ENCODE measurements around the gene BABAM2. TPM values are rescaled to one million over a fixed set of nuclear protein-coding genes. Genes with fewer than 3 reads are reported as not detected.
A peak's percentile ranks its signal among the peaks of the same experiment; 100 is the strongest.

Gene BABAM2
- total RNA-seq, 1 experiment from 2014 or later, result 46.1 TPM

DNA sequence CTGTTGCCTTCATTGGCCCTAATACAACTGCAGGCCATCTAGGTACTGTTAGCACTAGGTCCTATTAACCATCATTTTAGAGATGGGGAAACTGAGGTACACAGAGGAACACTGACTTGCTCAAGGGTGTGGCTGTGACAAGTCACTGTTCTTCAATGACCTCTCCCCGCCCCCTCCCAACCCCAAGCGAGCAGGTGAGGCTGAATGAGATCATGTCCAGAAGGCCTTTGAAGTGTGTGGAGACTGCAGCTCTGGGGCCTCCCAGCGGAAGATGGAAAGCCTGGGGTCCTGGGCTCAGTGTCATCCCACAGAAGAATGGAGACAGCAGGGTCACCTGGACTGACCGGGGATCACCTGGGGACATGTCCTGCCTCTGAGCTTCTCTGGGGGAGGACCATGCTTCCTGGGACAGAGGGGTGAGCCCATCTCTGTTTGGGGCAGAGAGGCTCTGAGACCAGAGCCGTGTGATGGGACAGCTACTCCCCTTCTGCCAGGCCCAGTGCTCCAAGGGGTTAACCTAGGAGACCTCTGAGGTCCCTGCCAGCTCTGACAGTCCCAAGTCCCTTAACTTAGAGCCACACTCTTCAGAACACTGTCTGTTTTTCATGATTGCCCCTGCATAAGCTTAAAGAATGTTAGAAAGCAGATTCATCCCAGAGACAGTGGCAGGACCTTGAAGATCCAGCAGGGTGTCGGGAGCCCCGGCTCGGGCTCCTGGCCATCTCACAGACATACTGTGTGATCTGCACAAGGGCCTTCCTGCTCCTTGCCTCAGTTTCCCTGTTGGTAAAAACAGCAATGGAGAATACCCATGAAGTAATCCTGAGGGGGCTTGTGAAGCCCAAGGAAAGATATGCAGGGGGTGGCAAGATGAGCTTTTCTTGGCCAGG is 485.5 kb downstream of the BABAM2 start:
- no peak overlapping the region for H3K4me2 ChIP-seq
- BruUV-seq (replicated peaks), result no TSS peak
- no peak overlapping the region for H3K27ac ChIP-seq
- no peaks in the 10 kb centered on the region for H4K20me1 ChIP-seq (ENCODE audit: insufficient read depth)
- no peaks in the 10 kb centered on the region for H3K9me3 ChIP-seq (ENCODE audit: insufficient read depth, low read depth)
- H3K79me2 ChIP-seq (ENCODE audit: low read depth), result no peaks in the 10 kb centered on the region
- DNase-seq, result no peak
- intact Hi-C loops (cut with micrococcal nuclease; ENCODE audit: unreplicated experiment), result no loop called here
- peaks cover 29% of the 10 kb centered on the region for H3K4me1 ChIP-seq (replicated peaks; ENCODE audit: insufficient read depth)
- CTCF ChIA-PET, result no interaction called here
- H2AFZ ChIP-seq, result no peak overlapping the region
- H3K27me3 ChIP-seq (ENCODE audit: insufficient read depth, low read depth), result no peaks in the 10 kb centered on the region
- no peaks in the 10 kb centered on the region for H3K36me3 ChIP-seq (ENCODE audit: low read depth)
- TF ChIP-seq, protein P1, sequence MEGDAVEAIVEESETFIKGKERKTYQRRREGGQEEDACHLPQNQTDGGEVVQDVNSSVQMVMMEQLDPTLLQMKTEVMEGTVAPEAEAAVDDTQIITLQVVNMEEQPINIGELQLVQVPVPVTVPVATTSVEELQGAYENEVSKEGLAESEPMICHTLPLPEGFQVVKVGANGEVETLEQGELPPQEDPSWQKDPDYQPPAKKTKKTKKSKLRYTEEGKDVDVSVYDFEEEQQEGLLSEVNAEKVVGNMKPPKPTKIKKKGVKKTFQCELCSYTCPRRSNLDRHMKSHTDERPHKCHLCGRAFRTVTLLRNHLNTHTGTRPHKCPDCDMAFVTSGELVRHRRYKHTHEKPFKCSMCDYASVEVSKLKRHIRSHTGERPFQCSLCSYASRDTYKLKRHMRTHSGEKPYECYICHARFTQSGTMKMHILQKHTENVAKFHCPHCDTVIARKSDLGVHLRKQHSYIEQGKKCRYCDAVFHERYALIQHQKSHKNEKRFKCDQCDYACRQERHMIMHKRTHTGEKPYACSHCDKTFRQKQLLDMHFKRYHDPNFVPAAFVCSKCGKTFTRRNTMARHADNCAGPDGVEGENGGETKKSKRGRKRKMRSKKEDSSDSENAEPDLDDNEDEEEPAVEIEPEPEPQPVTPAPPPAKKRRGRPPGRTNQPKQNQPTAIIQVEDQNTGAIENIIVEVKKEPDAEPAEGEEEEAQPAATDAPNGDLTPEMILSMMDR (conservative IDR thresholded peaks at IDR 0.05), result no peak
- TF ChIP-seq EZH2 (IDR thresholded peaks at IDR 0.05; ENCODE audit: low read depth), result no peak
- H3F3A ChIP-seq (ENCODE audit: insufficient read depth, low read depth), result peaks cover 23% of the 10 kb centered on the region; the same call in 1 of the 2 replicates
- POLR2A ChIA-PET (ENCODE audit: unreplicated experiment), result interaction anchor here (0.6 kb wide), 1 partner anchor 33 kb away, joined by 5 read pairs; no protein-coding TSS in a partner anchor
- H3K9me2 ChIP-seq (ENCODE audit: insufficient read depth), result no peaks in the 10 kb centered on the region
- H3K4me3 ChIP-seq, result no peak overlapping the region

DNA sequence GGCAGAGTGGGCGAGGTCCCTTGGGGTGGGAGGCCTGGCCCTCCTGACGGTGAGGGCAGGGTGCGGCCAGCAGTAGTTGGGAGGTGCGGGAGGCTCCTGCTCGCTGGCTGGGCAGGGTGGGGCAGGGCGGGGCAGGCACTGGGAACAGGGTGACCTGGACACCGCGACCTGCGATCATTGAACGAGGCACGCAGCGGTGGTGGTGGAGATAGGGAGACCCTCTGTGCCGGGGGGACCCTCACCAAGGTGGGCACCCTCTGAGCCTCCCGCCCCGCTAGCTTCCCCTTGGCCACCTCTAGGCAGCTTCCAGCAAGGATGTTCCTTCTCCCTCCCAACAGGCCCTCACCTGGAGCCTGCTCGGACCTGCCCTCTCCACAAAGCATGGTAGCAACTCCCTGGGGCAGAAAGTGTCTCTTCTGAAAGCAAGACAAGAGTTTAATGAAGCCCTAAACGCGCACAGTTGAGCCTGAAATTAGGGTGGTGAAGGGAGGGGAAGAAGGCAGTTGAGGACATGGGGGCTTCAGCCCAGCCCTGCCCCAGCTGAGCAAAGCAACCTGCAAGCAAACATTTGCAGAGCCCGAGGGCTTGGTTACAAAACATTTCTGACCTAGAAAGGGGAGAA is 486.8 kb downstream of the BABAM2 start:
- Histone ChIP-seq H3K9me2 (ENCODE audit: insufficient read depth) (no peaks in the 10 kb centered on the region), H3K27me3 (ENCODE audit: insufficient read depth, low read depth) (no peaks in the 10 kb centered on the region), H3F3A (ENCODE audit: insufficient read depth, low read depth) (peaks cover 20% of the 10 kb centered on the region; the same call in 1 of the 2 replicates), H2AFZ (no peak overlapping the region), H3K27ac (no peak overlapping the region), H3K4me1 (replicated peaks; ENCODE audit: insufficient read depth) (peaks cover 27% of the 10 kb centered on the region), H3K4me3 (no peak overlapping the region), H3K9me3 (ENCODE audit: insufficient read depth, low read depth) (no peaks in the 10 kb centered on the region), H4K20me1 (ENCODE audit: insufficient read depth) (no peaks in the 10 kb centered on the region), H3K36me3 (ENCODE audit: low read depth) (no peaks in the 10 kb centered on the region), H3K79me2 (ENCODE audit: low read depth) (no peaks in the 10 kb centered on the region), H3K4me2 (peak overlapping the region; percentile 32)
- TF ChIP-seq EZH2 (IDR thresholded peaks at IDR 0.05; ENCODE audit: low read depth), result no peak
- TF ChIP-seq, protein P1 (conservative IDR thresholded peaks at IDR 0.05), result no peak
- ChIA-PET CTCF (no interaction called here), POLR2A (ENCODE audit: unreplicated experiment) (no interaction called here)
- intact Hi-C loops (cut with micrococcal nuclease; ENCODE audit: unreplicated experiment), result no loop called here
- BruUV-seq (replicated peaks), result no TSS peak
- no peak for DNase-seq

DNA sequence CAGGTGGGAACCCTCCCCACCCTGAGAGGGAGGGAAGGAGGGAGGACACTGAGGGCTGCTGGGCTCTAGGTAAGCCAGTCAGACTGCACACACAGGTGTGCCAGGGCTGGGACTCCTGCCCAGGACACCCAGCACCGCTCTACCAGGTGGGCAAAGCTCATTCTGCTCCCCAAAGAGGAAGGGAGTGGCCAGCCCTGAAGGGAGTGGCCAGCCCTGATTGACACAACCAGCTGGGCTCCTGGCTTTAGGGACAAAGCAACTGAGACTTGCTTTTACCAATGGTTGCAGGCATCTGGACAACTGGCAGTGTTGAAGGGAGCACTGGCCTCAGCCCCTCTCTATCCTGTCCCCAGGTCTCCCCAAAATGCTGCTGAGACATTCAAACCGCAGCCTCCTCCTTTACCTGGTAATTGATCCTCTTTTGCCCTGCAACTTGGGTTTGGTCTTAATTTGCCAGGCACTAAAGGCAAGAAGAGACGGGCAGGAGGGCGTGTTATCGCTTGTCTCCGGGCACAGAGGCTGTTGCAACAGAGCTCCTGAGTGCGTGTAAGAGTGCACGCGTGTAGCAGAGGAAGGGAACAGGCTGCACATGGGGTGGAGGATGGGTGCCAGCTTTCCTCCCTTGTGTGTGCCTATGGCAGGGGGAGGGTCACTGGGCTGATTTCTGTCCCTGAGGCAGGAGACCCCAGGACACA is 487.6 kb downstream of the BABAM2 start:
- ChIA-PET POLR2A (ENCODE audit: unreplicated experiment) (interaction anchor here (0.6 kb wide), 1 partner anchor 131 kb away, joined by 4 read pairs; no protein-coding TSS in a partner anchor), CTCF (no interaction called here)
- no peaks in the 10 kb centered on the region for H3K9me2 ChIP-seq (ENCODE audit: insufficient read depth)
- no TSS peak for BruUV-seq (replicated peaks)
- TF ChIP-seq EZH2 (IDR thresholded peaks at IDR 0.05; ENCODE audit: low read depth), result no peak
- TF ChIP-seq, protein P1 (conservative IDR thresholded peaks at IDR 0.05), result no peak
- intact Hi-C loops (cut with micrococcal nuclease; ENCODE audit: unreplicated experiment), result no loop called here
- peaks cover 27% of the 10 kb centered on the region for H3K4me1 ChIP-seq (replicated peaks; ENCODE audit: insufficient read depth)
- H3K79me2 ChIP-seq (ENCODE audit: low read depth), result no peaks in the 10 kb centered on the region
- no peak overlapping the region for H3K4me3 ChIP-seq
- no peaks in the 10 kb centered on the region for H3K9me3 ChIP-seq (ENCODE audit: insufficient read depth, low read depth)
- H2AFZ ChIP-seq, result no peak overlapping the region
- peak in 1 of 2 experiments; percentile 63 for DNase-seq
- no peaks in the 10 kb centered on the region for H3K27me3 ChIP-seq (ENCODE audit: insufficient read depth, low read depth)
- H3K36me3 ChIP-seq (ENCODE audit: low read depth), result no peaks in the 10 kb centered on the region
- H3K27ac ChIP-seq, result no peak overlapping the region
- H3F3A ChIP-seq (ENCODE audit: insufficient read depth, low read depth), result peaks cover 20% of the 10 kb centered on the region; the same call in 1 of the 2 replicates
- peak overlapping the region; percentile 32 for H3K4me2 ChIP-seq
- no peaks in the 10 kb centered on the region for H4K20me1 ChIP-seq (ENCODE audit: insufficient read depth)
